K562 (cell line): Measurements from ENCODE around the gene ERFL. TPM values are rescaled to one million over a fixed set of nuclear protein-coding genes. Genes with fewer than 3 reads are reported as not detected.
A peak's percentile ranks its signal among the peaks of the same experiment; 100 is the strongest.

Source experiments
- ATF6 ChIP-seq: sonication (generic); formaldehyde crosslinking; IDR thresholded peaks from 2 replicates; pipeline ENCODE4 v1.4.0; 2020; ENCODE audit warnings: mild to moderate bottlenecking, missing genetic modification reagents
- BACH1 ChIP-seq: fragments of 200-800 bp; sonication (Bioruptor generic); IDR thresholded peaks from 2 replicates; pipeline ENCODE4 v1.6.1; 2016; ENCODE audit warnings: missing genetic modification characterization, missing compliant biosample characterization
- CEBPG ChIP-seq, 3 experiments: fragments of 200-800 bp in 1 of 3; sonication (Bioruptor generic) in 1 of 3; sonication (generic) in 1 of 3; formaldehyde crosslinking in 1 of 3; IDR thresholded peaks in 2 of 3; conservative IDR thresholded peaks in 1 of 3; 2 replicates each; pipeline versions ENCODE4 v1.6.1 to v1.8.0; 2016 to 2022; ENCODE audit warnings: missing compliant biosample characterization in 2 of 3, missing genetic modification characterization in 2 of 3, mild to moderate bottlenecking in 1 of 3, missing genetic modification reagents in 1 of 3
- CREB3L1 ChIP-seq: fragments of 450-650 bp; IDR thresholded peaks from 2 replicates; pipeline ENCODE4 v1.6.1; 2014; ENCODE audit warnings: low read depth, mild to moderate bottlenecking, moderate library complexity, borderline replicate concordance
- EGR1 ChIP-seq: fragments of 450-650 bp; conservative IDR thresholded peaks from 2 replicates; pipeline ENCODE4 v1.6.1; 2017; ENCODE audit warnings: mild to moderate bottlenecking
- ELK3 ChIP-seq: fragments of 450-650 bp; formaldehyde crosslinking; IDR thresholded peaks from 2 replicates; pipeline ENCODE4 v1.4.0; 2020; ENCODE audit warnings: mild to moderate bottlenecking
- EP400 ChIP-seq: fragments of 450-650 bp; IDR thresholded peaks from 2 replicates; pipeline ENCODE4 v1.6.1; 2017; ENCODE audit warnings: antibody characterized with exemption, mild to moderate bottlenecking, moderate library complexity
- HDGF ChIP-seq: fragments of 450-650 bp; IDR thresholded peaks from 2 replicates; pipeline ENCODE4 v1.6.1; 2016
- HNRNPK ChIP-seq: fragments of 200-400 bp; formaldehyde crosslinking; IDR thresholded peaks from one replicate; pipeline ENCODE4 v1.6.1; 2018; ENCODE audit warnings: mild to moderate bottlenecking, low read depth, low read length; ENCODE audit not compliant: poor library complexity, severe bottlenecking
- IRF2 ChIP-seq: sonication (generic); formaldehyde crosslinking; IDR thresholded peaks from 2 replicates; pipeline ENCODE4 v1.8.1; 2022; ENCODE audit warnings: mild to moderate bottlenecking, missing genetic modification reagents
- MXI1 ChIP-seq: IDR thresholded peaks from 2 replicates; pipeline ENCODE4 v1.6.1; 2011; ENCODE audit warnings: low read depth, mild to moderate bottlenecking, improper control_type of control experiment, low read length
- PHTF2 ChIP-seq: fragments of 250-450 bp; sonication (Bioruptor Pico); IDR thresholded peaks from 2 replicates; pipeline ENCODE4 v1.5.0; 2021; ENCODE audit warnings: mild to moderate bottlenecking
- PTBP1 ChIP-seq: fragments of 200-400 bp; formaldehyde crosslinking; IDR thresholded peaks from 2 replicates; pipeline ENCODE4 v1.6.1; 2017; ENCODE audit warnings: low read depth, low read length
- RBM39 ChIP-seq: fragments of 200-400 bp; formaldehyde crosslinking; optimal IDR thresholded peaks from 2 replicates; pipeline ENCODE3; 2018; ENCODE audit warnings: low read depth, low read length
- RCOR1 ChIP-seq, 2 experiments: IDR thresholded peaks; 2 replicates each; pipeline ENCODE4 v1.6.1; 2012; ENCODE audit warnings: low read depth in 2 of 2, low read length in 2 of 2, borderline replicate concordance in 1 of 2, improper control_type of control experiment in 1 of 2
- SRSF9 ChIP-seq: fragments of 200-400 bp; formaldehyde crosslinking; IDR thresholded peaks from 2 replicates; pipeline ENCODE4 v1.6.1; 2017; ENCODE audit warnings: low read depth, low read length, borderline replicate concordance
- ZNF274 ChIP-seq: IDR thresholded peaks from 2 replicates; pipeline ENCODE4 v1.6.1; 2011; ENCODE audit warnings: low read depth, mild to moderate bottlenecking, low read length, moderate library complexity, borderline replicate concordance
- ZNF384 ChIP-seq: IDR thresholded peaks from 2 replicates; pipeline ENCODE4 v1.6.1; 2012; ENCODE audit warnings: low read depth, low read length, improper control_type of control experiment
- ZNF589 ChIP-seq: fragments of 200-800 bp; sonication (Bioruptor generic); IDR thresholded peaks from 2 replicates; pipeline ENCODE4 v1.6.1; 2016; ENCODE audit warnings: low read depth, missing genetic modification characterization, missing compliant biosample characterization
- polyA plus RNA-seq, 8 experiments: library from polyadenylated mRNA; depleted of rRNA in 4 of 8; stranded (reverse) in 5 of 8; unstranded in 3 of 8; fragments of >200 nt; fragmentation: Nextera tagmentation in 2 of 8; fragmentation: Illumina TruSeq in 1 of 8; extraction: Ambion mirVana in 2 of 8; extraction: Trizol in 1 of 8; gene quantifications; 2 replicates each; pipeline versions ENCODE4 v1.2.1 to v1.2.3, GENCODE V29; 2011 to 2014; ENCODE audit warnings: inconsistent platforms in 1 of 8, missing spikeins in 1 of 8
- total RNA-seq, 7 experiments: library from RNA; depleted of rRNA in 6 of 7; stranded (reverse); fragments of >200 nt in 6 of 7; fragmentation: Illumina TruSeq in 2 of 7; extraction: Trizol in 2 of 7; gene quantifications; 2 replicates each; pipeline versions ENCODE4 v1.2.1 to v1.2.3, GENCODE V29; 2011 to 2021; ENCODE audit warnings: low replicate concordance in 1 of 7
- TF ChIP-seq, protein P1 (sequence below): fragments of 250-450 bp; sonication (Bioruptor Pico); IDR thresholded peaks from 2 replicates; pipeline ENCODE4 v1.5.0; 2021
- TF ChIP-seq, protein P2 (sequence below), 2 experiments: fragments of 450-650 bp in 1 of 2; sonication (generic) in 1 of 2; formaldehyde crosslinking in 1 of 2; IDR thresholded peaks in 1 of 2; conservative IDR thresholded peaks in 1 of 2; 2 replicates each; pipeline versions ENCODE4 v1.6.1 to v1.8.1; 2016 to 2023; ENCODE audit warnings: mild to moderate bottlenecking in 2 of 2, moderate library complexity in 2 of 2, inconsistent platforms in 1 of 2, missing genetic modification reagents in 1 of 2

The ERFL gene
- total and polyA plus RNA-seq, 9 of the 15 experiments (the other 6 are each of a cell fraction or from before 2014, with no cell fraction given), result 0.07 to 0.75 (median 0.32) TPM; not detected in 4

- TF ChIP-seq RBM39 (no peak), ZNF589 (CRISPR knock-in tag) (no peak), IRF2 (CRISPR knock-in tag) (no peak), SRSF9 (no peak), BACH1 (no peak), EGR1 (0 out of 2 replicates have a peak, but pooled peaks have one; percentile 3), CREB3L1 (peak; percentile 47; the same call in 1 of the 2 replicates), RCOR1 (IDR thresholded peaks at IDR 0.05; ENCODE audit: borderline replicate concordance in 1 of 2, low read depth in 2 of 2, low read length in 2 of 2) (no peak), MXI1 (0 out of 2 replicates have a peak, but pooled peaks have one; percentile 9), HDGF (peak; percentile 98), PTBP1 (no peak), ATF6 (no peak), ELK3 (CRISPR knock-in tag) (no peak), HNRNPK (no peak), CEBPG (CRISPR knock-in tag; IDR thresholded peaks at IDR 0.05) (no peak), CEBPG (tag; conservative IDR thresholded peaks at IDR 0.05 in 1 of 2, IDR thresholded peaks at IDR 0.05 in 1 of 2) (no peak), PHTF2 (CRISPR knock-in tag) (no peak), EP400 (peak; percentile 77; the same call in 1 of the 2 replicates), ZNF274 (no peak), ZNF384 (no peak)
- TF ChIP-seq, protein P1, sequence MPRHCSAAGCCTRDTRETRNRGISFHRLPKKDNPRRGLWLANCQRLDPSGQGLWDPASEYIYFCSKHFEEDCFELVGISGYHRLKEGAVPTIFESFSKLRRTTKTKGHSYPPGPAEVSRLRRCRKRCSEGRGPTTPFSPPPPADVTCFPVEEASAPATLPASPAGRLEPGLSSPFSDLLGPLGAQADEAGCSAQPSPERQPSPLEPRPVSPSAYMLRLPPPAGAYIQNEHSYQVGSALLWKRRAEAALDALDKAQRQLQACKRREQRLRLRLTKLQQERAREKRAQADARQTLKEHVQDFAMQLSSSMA (CRISPR knock-in tag), result no peak
- TF ChIP-seq, protein P2, sequence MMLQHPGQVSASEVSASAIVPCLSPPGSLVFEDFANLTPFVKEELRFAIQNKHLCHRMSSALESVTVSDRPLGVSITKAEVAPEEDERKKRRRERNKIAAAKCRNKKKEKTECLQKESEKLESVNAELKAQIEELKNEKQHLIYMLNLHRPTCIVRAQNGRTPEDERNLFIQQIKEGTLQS (IDR thresholded peaks at IDR 0.05), result no peak
- TF ChIP-seq, protein P2 (CRISPR knock-in tag; conservative IDR thresholded peaks at IDR 0.05), result no peak
Measured at GRCh38 chr19:41928754-41929535, 696 bp upstream of the ERFL start (continued).
